OCI-LY7 (cell line): ENCODE results near the gene DDIT4. TPM values are rescaled to one million over a fixed set of nuclear protein-coding genes. Genes with fewer than 3 reads are reported as not detected.

Source experiments
- BruUV-seq: library from RNA; stranded (reverse); fragments of 400-500 nt; replicated peaks from 2 replicates; lab custom pipeline; 2021; lab: Mats Ljungman, UMichigan
- CTCF ChIA-PET: fragments of 300-600 bp; sonication (Branson Sonifier 250); formaldehyde crosslinking; loops from one replicate; lab custom pipeline; 2022; ENCODE audit warnings: antibody characterized with exemption; ENCODE audit not compliant: unreplicated experiment; lab: Charles Lee
- POLR2A ChIA-PET: fragments of 300-600 bp; sonication (Branson Sonifier 250); formaldehyde crosslinking; loops from one replicate; lab custom pipeline; 2022; ENCODE audit warnings: antibody characterized with exemption; lab: Charles Lee
- DNase-seq: peaks from one replicate; pipeline ENCODE4 v3.0.0-alpha.2; 2015; ENCODE audit warnings: low spot score
- H2AFZ ChIP-seq: fragments of 200-600 bp; sonication (generic), shearing (Covaris generic); 2 replicates; pipeline ENCODE4 v1.6.1; 2014; ENCODE audit warnings: mild to moderate bottlenecking, antibody characterized with exemption, low read length, moderate library complexity
- H3K27ac ChIP-seq: fragments of 200-600 bp; sonication (generic); 2 replicates; pipeline ENCODE4 v1.5.1; 2014; ENCODE audit warnings: mixed run types, low read depth, mild to moderate bottlenecking, moderate library complexity, low read length, inconsistent platforms; ENCODE audit not compliant: poor library complexity, severe bottlenecking
- H3K36me3 ChIP-seq: fragments of 200-600 bp; sonication (generic); 2 replicates; pipeline ENCODE4 v1.6.1; 2014; ENCODE audit warnings: mild to moderate bottlenecking, antibody characterized with exemption, low read length, moderate library complexity, mixed read lengths; ENCODE audit not compliant: insufficient read depth
- H3K4me1 ChIP-seq: fragments of 200-600 bp; sonication (generic); 2 replicates; pipeline ENCODE4 v1.5.1; 2014; ENCODE audit warnings: mild to moderate bottlenecking, low read length; ENCODE audit not compliant: insufficient read depth, poor library complexity, severe bottlenecking
- H3K4me2 ChIP-seq: fragments of 200-600 bp; sonication (generic); 2 replicates; pipeline ENCODE4 v1.6.1; 2014; ENCODE audit warnings: mild to moderate bottlenecking, low read length
- H3K4me3 ChIP-seq: fragments of 200-600 bp; sonication (generic); 2 replicates; pipeline ENCODE4 v1.5.1; 2014; ENCODE audit warnings: mild to moderate bottlenecking, low read depth, low read length; ENCODE audit not compliant: poor library complexity, severe bottlenecking
- H3K79me2 ChIP-seq: fragments of 200-600 bp; sonication (generic); 2 replicates; pipeline ENCODE4 v1.6.1; 2016; ENCODE audit warnings: low read depth, mild to moderate bottlenecking, low read length, moderate library complexity, mixed read lengths; ENCODE audit not compliant: insufficient read depth
- H3K9me2 ChIP-seq: fragments of 200-600 bp; sonication (generic); 2 replicates; pipeline ENCODE4 v1.6.1; 2016; ENCODE audit warnings: mild to moderate bottlenecking, low read length, mixed read lengths; ENCODE audit not compliant: insufficient read depth
- H3K9me3 ChIP-seq: fragments of 200-600 bp; sonication (generic); 2 replicates; pipeline ENCODE4 v1.6.1; 2014; ENCODE audit warnings: mild to moderate bottlenecking, mixed run types, low read length, mixed read lengths
- H4K20me1 ChIP-seq: fragments of 200-600 bp; sonication (generic); 2 replicates; pipeline ENCODE4 v1.6.1; 2014; ENCODE audit warnings: mild to moderate bottlenecking, antibody characterized with exemption, low read length, moderate library complexity, mixed read lengths; ENCODE audit not compliant: insufficient read depth
- CTCF ChIP-seq: fragments of 200-600 bp; sonication (generic); conservative IDR thresholded peaks from 2 replicates; pipeline ENCODE4 v1.5.1; 2014; ENCODE audit warnings: mild to moderate bottlenecking, antibody characterized with exemption, low read length, moderate library complexity, mixed read lengths
- EZH2phosphoT487 ChIP-seq: fragments of 200-600 bp; sonication (generic); IDR thresholded peaks from 2 replicates; pipeline ENCODE4 v1.6.1; 2018; ENCODE audit warnings: low read depth, borderline replicate concordance, mild to moderate bottlenecking, mixed run types, antibody characterized with exemption, low read length, moderate library complexity, mixed read lengths
- intact Hi-C: fragments of 100-400 bp; cut with micrococcal nuclease; formaldehyde crosslinking; loops from one replicate; pipeline ENCODE4 v1.10.0; 2022; ENCODE audit not compliant: unreplicated experiment
- total RNA-seq, 2 experiments: library from RNA; depleted of rRNA in 1 of 2; stranded (reverse); fragments of >200 nt in 1 of 2; shearing (Covaris generic) in 1 of 2; gene quantifications; 2 replicates each; pipeline ENCODE4 v1.2.3, GENCODE V29; 2014 to 2022

The DDIT4 gene
- total RNA-seq, 2 experiments from 2014 or later = 91.8 to 102 TPM

- TF ChIP-seq EZH2phosphoT487 = no peak
- no peak for TF ChIP-seq CTCF
- H3K4me1 ChIP-seq = no peaks in the 10 kb centered on the region
- BruUV-seq = no TSS peak
- DNase-seq = no peak
- no peaks in the 10 kb centered on the region for H3K9me3 ChIP-seq
- no peak overlapping the region for H3K4me2 ChIP-seq
- no peaks in the 10 kb centered on the region for H3K9me2 ChIP-seq
- ChIA-PET CTCF (no interaction called here), POLR2A (interaction anchor here (1.0 to 3.5 kb wide), 4 partner anchors 10 to 96 kb away, joined by 3 to 13 read pairs (median 6); no protein-coding TSS in a partner anchor)
- intact Hi-C loops = no loop called here
- no peak overlapping the region for H2AFZ ChIP-seq
- no peak overlapping the region for H3K4me3 ChIP-seq
- no peaks in the 10 kb centered on the region for H4K20me1 ChIP-seq
- no peak overlapping the region for H3K27ac ChIP-seq
- H3K36me3 ChIP-seq = peaks cover 49% of the 10 kb centered on the region
- no peaks in the 10 kb centered on the region for H3K79me2 ChIP-seq
Observed at GRCh38 chr10:72235544-72236279, 38.0 kb upstream of the DDIT4 start.

GRCh38 chr10:72238392-72239175, 35.1 kb upstream of the DDIT4 start:
- no peak overlapping the region for H2AFZ ChIP-seq
- intact Hi-C loops = no loop called here
- ChIA-PET POLR2A (interaction anchor here (0.7 to 1.0 kb wide), 3 partner anchors 10 to 1311 kb away, joined by 3 to 4 read pairs (median 3); no protein-coding TSS in a partner anchor), CTCF (no interaction called here)
- H3K27ac ChIP-seq = no peak overlapping the region
- no peak overlapping the region for H3K4me2 ChIP-seq
- DNase-seq = no peak
- H3K4me3 ChIP-seq = no peak overlapping the region
- H4K20me1 ChIP-seq = no peaks in the 10 kb centered on the region
- TF ChIP-seq EZH2phosphoT487 = no peak
- TF ChIP-seq CTCF = no peak
- H3K4me1 ChIP-seq = no peaks in the 10 kb centered on the region
- BruUV-seq = no TSS peak
- no peaks in the 10 kb centered on the region for H3K9me3 ChIP-seq
- H3K9me2 ChIP-seq = no peaks in the 10 kb centered on the region
- no peaks in the 10 kb centered on the region for H3K79me2 ChIP-seq
- peaks cover 30% of the 10 kb centered on the region for H3K36me3 ChIP-seq

- no peaks in the 10 kb centered on the region for H4K20me1 ChIP-seq
- no peaks in the 10 kb centered on the region for H3K9me3 ChIP-seq
- POLR2A ChIA-PET = no interaction called here
- H3K27ac ChIP-seq = no peak overlapping the region
- peaks cover 7% of the 10 kb centered on the region for H3K4me1 ChIP-seq
- H3K9me2 ChIP-seq = no peaks in the 10 kb centered on the region
- CTCF ChIA-PET = no interaction called here
- intact Hi-C loops = no loop called here
- no TSS peak for BruUV-seq
- H3K79me2 ChIP-seq = no peaks in the 10 kb centered on the region
- H3K4me2 ChIP-seq = no peak overlapping the region
- DNase-seq = no peak
- TF ChIP-seq EZH2phosphoT487 = no peak
- TF ChIP-seq CTCF = no peak
- no peak overlapping the region for H3K4me3 ChIP-seq
- H2AFZ ChIP-seq = no peak overlapping the region
- H3K36me3 ChIP-seq = peaks cover 22% of the 10 kb centered on the region
Observed at GRCh38 chr10:72239409-72239808, 34.3 kb upstream of the DDIT4 start.
